Activated CD8-positive, alpha-beta memory T cell treated with anti-CD3 and anti-CD28 coated beads for 1 hour (primary cell): Measurements from ENCODE around the gene GUCY1B1.

Experiments used
- DNase-seq, 2 donors: peaks; one replicate each; pipeline ENCODE4 v3.0.0-alpha.2; 2020; ENCODE audit warnings: low read depth in 1 of 2; ENCODE audit errors: extremely low read depth in 1 of 2

Gene GUCY1B1

DNA sequence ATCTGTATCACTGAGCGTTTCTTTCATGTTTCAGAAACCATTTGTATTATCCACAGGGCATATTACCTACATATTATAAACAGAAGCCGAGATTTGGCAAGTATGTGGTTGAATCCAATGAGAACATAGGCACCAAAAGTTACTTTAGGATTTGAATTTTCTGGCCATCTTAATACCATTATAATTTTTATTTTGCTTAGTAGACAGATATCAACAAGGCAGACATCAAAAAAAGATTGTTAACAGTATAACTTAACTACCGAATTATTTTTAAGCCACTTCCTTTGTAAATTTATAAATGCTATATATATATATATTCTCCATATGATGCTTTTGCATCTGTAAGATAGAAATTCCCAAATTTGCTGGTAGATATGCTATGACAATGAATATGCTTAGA lies 2.2 kb downstream of the GUCY1B1 start:
- no peak for DNase-seq

DNA sequence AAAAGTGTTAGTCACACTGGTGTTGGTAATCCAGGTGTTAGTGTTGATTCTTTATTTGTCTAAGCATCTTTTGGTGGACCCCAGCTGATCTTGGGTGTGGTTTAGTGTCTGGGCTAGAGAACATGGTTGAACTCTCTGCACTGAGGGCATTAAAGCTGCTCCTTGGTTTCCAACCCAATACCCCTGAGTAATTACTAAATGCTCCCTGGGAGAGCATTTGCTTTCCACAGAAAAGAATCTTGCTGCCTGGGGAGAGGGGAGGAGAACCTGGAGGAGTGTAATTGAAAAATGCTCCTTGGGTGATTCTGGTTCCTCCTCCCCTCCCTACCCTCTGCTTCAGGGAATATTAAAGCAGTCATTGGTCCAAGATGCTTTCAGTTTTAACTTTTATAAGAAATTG lies 3.1 kb downstream of the GUCY1B1 start:
- DNase-seq: no peak

DNA sequence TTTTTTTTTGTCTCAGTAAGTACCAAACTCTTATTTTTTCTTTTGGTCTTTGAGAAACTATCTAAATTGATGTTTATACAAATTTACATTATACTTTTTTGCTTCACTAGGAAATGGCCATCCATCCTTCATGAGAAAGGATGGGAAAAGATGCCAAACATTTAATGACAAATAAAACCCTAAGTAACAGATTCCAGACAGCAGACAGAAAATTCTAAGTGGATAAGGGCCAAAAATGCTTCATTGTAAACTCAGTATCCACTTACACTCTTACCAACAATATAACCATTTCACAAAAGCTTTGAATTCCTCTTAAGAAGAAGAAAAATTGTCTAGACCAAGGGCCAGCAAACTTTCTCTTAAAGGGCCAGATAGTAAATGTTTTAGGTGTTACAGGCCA lies 3.5 kb downstream of the GUCY1B1 start:
- no peak for DNase-seq

DNA sequence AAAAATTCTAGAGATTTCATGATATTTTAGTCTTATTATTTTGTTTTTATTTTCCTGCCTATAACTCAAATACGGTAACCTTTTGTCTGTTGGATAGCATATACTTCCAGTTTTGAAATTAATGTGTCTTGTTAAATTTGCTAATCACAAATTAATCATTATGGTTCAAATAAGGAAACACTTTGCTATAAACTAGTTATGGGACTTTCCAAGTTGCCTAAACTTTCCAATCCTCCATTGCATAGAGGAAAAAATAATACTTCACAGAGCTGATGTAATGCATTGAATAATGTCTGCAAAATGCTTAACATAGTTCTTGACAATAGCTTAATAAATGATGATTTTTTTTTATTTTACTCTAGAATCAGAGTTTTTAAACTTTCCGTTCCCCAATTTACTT lies 4.7 kb downstream of the GUCY1B1 start:
- DNase-seq: no peak

DNA sequence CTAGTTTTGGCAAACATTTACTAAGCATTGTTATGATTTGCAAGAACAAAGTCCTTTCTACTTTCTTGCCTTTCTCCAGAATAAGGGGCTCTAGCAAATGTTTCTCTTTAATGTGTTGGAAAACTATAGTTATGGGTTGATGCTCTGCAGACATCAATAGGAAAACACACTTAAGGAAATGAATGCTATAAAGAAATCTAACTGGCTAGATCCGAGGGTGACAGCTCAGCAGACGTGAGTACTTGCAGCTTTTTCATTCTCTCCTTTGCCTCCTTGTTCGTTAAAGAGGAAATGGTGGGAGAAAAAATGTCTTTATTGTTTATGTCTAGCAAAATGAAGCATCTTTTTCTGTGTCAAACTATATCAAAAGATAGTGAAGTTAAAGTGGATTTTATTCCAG lies 6.3 kb downstream of the GUCY1B1 start:
- no peak for DNase-seq

DNA sequence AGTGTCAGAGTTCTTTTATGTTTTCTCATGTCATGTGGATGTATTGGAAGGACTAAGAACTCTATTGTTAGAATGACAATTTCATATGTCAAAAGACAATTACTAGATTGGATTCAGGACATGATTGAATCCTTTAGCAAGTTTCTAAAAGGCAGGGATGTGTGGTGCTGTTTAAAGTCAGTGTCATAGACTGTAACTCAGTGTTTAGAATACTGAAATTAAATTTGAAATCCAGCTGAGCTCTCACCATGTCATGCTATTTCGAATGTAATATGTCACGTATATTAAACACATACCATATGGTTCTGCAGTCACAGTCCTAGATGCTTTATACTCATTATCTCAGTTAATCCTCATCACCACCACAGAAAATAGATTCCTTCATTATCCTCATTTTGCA lies 7.8 kb downstream of the GUCY1B1 start:
- DNase-seq: no peak

DNA sequence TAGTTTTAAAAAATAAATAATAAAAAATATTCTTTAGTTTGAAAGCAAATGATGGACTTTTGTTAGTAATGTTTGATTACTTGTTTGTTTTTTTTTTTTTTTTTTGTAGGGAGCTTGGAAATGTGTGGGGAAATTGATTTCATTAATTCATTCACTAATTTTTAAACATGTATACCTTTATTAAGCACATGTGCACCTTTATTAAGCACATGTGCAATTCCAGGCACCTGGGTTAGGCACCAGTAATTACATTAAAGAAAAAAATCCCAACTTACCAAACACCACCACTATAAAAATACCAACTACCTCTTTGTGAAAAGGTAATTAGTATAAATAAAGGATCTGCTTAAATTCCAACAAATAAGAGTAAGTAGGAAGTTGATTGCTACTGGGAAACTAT lies 9.5 kb downstream of the GUCY1B1 start:
- DNase-seq: no peak

DNA sequence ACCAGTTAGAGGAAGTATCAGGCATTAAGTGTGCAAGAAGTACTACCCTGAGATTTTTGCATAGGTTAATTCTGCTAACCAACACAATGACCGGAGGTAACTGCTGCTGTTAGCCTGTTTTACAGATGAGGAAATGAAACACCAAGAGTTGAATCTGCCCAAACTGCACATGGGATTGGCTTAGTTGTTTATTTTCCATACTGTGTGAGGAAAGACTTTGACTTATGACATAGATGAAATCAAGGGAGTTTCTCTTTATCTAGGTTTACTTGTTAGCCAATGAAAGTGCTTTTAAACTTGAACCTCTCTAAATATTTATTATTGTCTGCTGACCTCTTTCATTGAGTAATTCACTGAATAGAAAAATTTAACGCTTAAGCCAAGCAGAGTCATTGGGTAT lies 10.3 kb downstream of the GUCY1B1 start:
- no peak for DNase-seq

DNA sequence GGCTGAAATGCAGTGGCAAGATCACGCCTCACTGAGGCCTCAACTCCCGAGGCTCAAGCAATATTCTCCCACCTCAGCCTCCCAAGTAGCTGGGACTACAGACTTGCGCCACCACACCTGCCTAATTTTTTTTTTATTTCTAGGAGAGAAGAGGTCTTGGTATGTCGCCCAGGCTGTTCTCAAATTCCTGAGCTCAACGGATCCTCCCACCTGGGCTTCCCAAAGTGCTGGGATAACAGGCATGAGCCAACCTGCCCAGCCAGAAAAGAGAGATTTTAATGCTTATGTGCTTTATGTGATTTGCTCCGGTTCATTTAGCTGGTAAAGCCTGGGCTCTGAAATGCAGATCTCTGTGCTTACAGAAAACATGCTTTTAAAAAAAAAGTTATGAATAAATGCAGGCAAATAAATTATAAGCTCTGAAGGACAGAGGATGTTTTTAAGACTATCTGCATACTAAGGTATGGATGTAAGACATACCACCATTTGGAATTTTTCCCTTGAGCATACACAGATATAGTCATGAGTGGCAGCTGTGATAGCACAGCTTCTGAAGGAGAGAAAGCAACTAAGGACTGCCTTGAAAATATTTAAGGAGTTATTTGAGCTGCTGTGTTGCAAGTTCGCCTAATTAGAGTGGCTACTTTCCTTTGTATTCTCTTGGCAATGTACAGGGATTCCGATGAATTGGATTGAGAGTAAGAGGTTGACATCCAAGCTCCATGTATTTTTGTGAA lies 13.8 kb downstream of the GUCY1B1 start:
- no peak for DNase-seq

DNA sequence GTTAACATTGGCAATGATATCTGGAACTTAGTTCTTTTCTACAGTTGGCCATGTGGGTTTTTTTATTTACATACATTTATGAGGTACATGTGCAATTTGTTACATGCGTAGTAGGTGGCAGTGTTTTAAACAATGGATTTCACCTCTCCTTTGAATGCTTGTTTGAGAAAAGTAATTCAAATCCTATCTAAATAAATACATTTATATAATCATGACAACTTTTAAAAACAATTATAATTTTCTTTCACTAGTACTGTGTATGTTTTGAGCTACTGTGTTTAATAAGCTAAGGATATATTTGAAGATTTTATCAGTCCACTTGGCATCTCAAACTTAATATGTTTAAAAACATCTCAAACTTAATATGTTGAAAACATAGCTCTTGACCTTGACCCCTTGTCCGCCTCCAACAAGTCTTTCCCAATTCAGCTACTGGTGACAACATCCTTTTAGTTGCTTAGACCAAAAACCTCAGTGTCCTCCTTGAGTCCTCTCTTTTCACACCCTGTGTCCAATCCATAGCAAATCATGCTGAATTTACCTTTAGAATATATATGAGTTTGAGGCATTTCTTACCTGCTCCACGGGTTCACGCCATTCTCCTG lies 14.5 kb downstream of the GUCY1B1 start:
- DNase-seq: no peak

DNA sequence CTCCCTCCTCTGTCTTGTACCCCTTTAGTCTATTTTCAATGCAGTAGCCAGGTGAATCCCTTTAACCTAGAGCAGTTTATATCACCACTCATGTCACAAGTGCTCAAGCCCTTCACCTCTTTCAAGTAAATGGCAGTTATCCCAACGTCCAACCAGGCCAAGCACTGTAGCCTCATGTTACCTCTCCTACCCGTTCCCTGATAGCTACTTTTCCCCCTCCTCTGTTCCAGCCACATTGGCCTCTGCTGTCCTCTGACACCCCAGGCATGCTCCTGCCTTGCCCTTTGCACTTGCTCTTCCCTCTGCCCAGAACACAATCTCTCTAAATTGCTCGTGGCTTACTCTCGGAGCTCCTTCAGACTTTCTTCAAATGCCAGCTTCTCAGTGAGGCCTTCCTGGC lies 15.2 kb downstream of the GUCY1B1 start:
- no peak for DNase-seq

DNA sequence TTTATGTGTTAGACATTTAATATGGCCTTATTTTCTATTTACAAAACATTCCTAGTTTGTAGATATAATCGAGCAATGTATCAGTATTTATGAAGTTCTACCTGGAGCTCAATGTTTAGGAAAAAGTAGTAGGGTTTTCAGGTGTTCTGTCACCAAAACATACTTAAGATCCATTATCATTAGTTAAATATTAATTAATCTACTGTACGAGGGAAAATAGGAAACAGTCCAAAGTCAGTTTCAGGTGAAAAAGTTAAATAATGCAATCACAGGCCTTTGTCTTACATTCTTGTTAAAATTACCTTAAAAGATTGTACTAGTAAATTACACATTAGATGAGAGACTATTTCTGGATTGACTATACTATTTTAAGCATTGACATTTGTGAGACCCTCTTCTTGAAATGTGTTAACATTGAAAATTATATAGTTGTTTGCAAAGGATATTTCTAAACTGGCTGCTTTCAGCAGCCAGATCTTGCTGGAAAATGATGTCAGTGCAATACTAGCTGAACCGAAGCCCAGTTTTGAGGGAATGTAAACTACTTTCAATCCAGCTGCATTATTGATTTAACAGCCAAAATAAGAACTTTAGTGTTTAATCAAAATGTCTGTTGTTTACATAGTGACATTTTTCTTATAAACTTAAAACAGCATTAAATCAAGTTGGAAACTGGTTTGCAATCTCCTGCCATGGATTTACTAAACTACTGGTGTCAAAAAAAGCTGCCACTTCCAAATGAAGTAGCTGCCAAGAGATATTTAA lies 19.3 kb downstream of the GUCY1B1 start:
- no peak for DNase-seq

DNA sequence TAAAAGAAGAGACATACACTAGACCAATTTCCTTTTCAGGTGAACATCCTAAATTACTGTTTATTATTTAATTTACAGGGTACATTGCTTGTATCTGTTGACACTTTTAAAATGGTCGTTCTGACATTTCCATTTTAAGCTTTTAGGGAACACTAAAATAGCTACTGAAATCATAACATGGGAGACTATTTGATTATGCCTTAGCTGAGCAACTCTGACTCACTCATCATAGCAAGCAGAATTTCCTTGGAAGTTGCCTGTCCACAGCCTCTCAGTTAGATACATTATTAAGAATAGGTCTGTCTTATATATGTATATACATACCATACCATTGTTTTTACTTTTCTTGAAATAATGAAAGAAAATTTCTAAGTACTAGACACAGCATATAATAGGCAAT lies 22.0 kb downstream of the GUCY1B1 start:
- DNase-seq: no peak

DNA sequence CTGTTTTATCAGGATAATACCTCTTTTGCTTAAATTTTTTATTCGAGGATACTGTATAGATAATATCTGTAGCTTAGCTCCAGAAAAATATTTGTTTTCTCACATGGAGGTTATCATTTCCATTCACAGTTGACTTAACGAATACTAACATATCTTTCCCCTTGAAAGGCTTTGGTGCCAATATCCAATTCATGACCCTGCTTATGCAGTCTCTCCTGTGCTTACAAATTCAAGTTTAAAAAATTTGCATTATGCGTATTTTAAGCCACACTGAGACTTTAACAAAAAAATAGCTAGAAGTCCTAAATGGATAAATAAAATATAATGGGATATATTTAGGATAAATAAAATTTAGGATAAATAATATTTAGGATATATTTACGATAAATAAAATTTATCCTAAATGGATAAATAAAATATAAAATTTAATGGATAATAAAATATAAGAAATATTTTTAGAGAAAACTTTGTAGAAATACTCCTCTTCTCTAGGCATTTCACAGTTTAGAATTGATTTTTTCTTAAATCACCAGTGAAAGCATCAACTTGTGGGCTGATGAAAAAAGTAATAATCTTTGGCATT lies 22.5 kb downstream of the GUCY1B1 start:
- DNase-seq: no peak

DNA sequence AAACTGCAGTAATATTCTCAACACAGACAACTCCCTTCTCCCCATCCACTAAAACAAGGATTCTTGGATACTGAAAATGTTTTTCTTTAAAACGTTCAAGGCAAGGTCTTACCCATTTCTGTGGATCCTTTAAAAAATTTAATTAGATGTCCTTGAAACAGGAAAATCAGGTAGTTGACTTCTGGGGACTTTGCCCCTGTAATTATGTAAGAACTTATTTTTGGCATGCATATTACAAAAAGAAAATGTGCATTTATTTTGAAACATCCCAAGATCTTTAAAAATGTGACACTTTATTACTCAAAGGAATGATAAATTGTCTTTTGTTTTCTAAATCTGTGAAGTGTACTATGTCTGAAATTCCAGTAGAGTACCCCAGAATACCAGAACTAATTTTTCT lies 25.8 kb downstream of the GUCY1B1 start:
- no peak for DNase-seq

DNA sequence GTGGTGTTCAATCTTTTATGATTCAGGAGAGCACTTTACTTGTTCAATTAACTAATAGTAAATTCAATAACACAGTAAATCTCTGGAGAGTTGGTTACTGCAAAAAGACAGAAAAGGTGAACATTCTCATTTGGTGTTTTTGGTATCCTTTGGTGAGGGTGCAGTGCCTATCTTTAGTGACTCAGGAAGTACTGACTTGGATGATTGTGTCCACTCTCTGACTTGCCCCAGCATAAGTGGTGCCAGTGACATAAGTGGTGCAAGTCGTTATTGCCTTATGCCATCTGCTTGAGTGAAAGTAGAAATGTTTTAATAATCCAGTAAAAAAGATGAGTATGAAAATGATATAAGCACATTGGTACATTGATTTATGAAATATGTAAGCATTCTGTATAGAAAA lies 27.0 kb downstream of the GUCY1B1 start:
- DNase-seq: no peak

DNA sequence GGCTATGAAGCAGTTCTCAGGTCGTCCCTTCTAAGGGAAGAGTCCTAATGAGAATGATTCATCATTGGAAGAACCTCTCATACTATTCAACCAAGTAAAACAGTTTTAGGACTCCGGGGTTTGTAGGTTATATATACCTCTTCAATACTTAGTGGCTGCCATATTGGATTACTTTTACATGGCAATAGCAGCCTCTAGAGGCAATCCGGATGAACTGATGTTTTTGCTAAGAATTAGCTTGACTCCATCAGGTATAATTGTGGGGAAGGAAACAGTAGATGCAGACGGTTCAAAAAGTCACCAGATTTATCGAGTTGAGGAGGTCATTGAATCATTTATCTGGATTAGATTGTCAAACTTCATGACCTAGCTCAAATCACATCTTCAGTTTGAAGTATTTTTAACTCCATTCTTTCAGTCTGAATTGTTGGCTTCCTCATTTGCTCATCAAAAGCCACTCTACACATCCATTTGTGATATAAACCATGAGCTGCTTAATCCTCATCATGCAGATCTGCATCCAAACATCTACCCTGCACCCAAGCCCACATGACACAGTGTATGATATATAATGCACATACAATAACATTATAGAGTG lies 28.4 kb downstream of the GUCY1B1 start:
- no peak for DNase-seq

DNA sequence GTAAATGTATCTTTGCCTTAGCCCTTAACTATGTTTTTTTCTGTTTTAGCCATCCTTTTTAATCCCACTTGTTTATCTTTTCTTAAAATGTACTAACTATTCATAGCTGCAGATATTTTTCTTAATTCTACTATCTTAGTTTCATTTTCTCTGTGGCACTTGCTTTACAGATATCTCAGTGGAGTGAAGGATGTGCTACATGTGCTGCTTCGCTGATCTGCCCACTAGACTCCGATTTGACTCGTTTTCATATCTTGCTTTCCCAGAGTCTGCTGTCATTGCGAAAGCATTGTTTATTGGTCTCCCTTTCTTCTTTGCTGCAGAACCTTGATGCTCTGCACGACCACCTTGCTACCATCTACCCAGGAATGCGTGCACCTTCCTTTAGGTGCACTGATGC lies 30.6 kb downstream of the GUCY1B1 start:
- DNase-seq: no peak

DNA sequence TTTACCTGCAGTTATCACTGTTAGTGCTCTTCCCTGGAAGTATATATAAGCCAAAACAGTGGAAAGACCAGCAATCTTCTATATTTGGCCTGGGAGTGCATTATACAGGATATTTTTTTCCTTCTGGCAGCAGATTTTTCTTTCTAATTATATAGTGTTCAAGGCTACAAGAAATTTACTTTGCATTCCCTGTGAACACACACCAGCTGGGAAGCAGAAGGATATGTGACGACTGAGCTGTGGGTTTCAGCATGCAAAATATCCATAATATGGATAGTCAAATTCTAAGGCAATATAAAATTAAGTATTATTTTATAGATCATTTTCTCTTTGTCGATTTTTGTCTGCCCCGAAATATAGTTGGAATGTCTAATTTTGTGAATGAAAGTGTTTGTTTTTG lies 31.2 kb downstream of the GUCY1B1 start:
- DNase-seq: no peak

DNA sequence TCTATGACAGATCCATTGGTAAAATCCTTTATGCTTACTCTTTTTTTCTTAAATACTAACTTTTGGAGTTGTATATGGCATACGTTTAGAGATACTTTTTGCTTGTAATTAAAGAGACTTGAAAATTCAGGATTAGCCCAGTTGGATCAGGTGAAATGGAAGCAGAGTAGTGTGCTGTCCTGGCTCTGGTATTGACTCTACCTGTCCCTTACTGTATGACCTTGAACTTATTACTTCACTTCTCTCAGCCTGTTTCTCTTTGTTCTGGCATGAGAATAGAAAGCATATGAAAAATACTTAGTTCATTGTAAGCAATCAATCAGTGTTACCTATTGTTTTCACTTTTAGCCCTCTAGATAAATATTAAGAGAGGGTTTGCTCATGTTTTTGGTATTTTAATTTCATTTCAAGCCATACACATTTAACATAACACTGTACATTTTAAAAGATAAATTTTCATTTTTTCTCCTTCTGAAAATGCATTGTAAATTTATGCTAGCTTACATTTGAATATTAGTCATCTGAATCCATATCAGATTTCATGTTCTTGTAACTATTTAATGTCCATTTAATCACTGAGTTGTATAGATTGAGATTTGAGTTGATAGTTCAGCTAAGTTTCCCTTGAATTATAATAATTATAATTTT lies 35.9 kb downstream of the GUCY1B1 start:
- no peak for DNase-seq

DNA sequence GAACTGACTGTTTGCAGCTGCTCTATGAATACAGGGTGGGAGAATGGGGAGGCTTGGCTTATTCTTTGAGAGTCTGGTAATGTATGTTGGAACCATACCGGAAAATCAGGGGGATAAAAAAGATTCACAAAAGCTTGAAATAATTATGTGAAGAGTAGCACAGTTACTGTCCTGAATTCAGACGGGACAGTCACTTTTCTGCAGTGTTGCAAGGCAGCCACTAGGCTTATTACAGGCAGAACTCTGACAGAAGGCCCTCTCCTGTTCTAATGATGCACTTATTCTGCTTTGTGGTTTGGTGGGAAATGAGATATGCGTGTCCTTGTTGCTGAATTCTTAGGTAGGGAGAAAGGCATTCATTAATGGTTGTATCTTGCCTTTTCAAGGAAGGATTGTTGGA lies 37.2 kb downstream of the GUCY1B1 start:
- no peak for DNase-seq
